Measurements from ENCODE around the gene NFIL3.

DNA sequence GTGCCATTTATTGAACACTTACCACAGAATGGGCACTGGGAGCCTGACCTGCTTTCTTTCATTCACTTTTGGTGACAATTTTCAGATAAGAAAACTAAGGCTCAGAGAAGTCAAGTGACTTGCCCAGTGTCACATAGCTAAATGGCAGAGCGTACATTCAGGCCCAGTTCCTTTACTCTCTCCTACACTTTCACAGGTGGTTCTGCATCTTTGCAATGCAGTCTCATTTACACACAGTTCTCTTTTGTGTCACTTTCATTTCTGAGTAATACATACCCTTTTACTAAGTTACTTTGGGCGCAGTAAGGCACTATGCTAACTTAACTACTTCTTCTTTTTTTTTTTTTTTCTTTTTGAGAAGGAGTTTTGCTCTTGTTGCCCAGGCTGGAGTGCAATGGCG is 8.3 kb downstream of the NFIL3 start:
- TF ChIP-seq, protein P1, sequence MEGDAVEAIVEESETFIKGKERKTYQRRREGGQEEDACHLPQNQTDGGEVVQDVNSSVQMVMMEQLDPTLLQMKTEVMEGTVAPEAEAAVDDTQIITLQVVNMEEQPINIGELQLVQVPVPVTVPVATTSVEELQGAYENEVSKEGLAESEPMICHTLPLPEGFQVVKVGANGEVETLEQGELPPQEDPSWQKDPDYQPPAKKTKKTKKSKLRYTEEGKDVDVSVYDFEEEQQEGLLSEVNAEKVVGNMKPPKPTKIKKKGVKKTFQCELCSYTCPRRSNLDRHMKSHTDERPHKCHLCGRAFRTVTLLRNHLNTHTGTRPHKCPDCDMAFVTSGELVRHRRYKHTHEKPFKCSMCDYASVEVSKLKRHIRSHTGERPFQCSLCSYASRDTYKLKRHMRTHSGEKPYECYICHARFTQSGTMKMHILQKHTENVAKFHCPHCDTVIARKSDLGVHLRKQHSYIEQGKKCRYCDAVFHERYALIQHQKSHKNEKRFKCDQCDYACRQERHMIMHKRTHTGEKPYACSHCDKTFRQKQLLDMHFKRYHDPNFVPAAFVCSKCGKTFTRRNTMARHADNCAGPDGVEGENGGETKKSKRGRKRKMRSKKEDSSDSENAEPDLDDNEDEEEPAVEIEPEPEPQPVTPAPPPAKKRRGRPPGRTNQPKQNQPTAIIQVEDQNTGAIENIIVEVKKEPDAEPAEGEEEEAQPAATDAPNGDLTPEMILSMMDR (IDR thresholded peaks at IDR 0.05) = no peak
- TF ChIP-seq POLR2AphosphoS5 (IDR thresholded peaks at IDR 0.05) = no peak
- TF ChIP-seq EP300 (IDR thresholded peaks at IDR 0.05; ENCODE audit: low read depth) = no peak
- TF ChIP-seq POLR2A (IDR thresholded peaks at IDR 0.05) = no peak
